Measurements from ENCODE around the gene EIF4G3. TPM values are rescaled to one million over a fixed set of nuclear protein-coding genes. Genes with fewer than 3 reads are reported as not detected.

EIF4G3 gene
- total RNA-seq, 4 donors from 2014 or later: 28.3 to 55.5 (median 35.5) TPM

DNA sequence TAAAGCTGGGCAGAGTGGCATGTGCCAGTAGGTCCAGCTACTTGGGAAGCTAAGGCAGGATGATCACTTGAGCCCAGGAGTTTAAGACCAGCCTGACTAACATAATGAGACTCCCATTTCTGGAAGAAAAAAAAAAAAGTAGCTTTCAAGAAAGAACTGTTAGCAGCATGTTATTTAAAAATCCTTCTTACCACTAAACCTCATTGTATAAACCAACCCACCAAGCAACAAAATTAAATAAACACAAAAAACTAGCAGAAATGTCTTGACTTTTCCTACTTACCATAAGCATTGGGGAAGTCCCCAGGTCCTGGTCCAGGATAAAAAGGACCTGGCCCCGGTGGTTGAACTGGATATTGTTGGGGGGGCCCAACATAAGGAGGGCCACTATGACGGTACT, 196.6 kb downstream of the EIF4G3 start:
- Histone ChIP-seq H3K36me3 (peaks cover 0 to 12% (median 0%) of the 10 kb centered on the region in 3 donors), H3K27ac (no peak overlapping the region), H3K4me1 (peaks cover 0 to 7% (median 0%) of the 10 kb centered on the region in 3 donors), H3K4me3 (no peak overlapping the region), H3K27me3 (no peaks in the 10 kb centered on the region), H3K9me3 (no peaks in the 10 kb centered on the region)
- intact Hi-C loops (cut with DNase I): no loop called here
- no peak for DNase-seq
- TF ChIP-seq POLR2A (IDR thresholded peaks at IDR 0.05): no peak
- TF ChIP-seq, protein P1, sequence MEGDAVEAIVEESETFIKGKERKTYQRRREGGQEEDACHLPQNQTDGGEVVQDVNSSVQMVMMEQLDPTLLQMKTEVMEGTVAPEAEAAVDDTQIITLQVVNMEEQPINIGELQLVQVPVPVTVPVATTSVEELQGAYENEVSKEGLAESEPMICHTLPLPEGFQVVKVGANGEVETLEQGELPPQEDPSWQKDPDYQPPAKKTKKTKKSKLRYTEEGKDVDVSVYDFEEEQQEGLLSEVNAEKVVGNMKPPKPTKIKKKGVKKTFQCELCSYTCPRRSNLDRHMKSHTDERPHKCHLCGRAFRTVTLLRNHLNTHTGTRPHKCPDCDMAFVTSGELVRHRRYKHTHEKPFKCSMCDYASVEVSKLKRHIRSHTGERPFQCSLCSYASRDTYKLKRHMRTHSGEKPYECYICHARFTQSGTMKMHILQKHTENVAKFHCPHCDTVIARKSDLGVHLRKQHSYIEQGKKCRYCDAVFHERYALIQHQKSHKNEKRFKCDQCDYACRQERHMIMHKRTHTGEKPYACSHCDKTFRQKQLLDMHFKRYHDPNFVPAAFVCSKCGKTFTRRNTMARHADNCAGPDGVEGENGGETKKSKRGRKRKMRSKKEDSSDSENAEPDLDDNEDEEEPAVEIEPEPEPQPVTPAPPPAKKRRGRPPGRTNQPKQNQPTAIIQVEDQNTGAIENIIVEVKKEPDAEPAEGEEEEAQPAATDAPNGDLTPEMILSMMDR (IDR thresholded peaks at IDR 0.05): no peak
- 88 to 89% methylated on average over 2 of the region's 2 CpGs for WGBS, 2 donors

DNA sequence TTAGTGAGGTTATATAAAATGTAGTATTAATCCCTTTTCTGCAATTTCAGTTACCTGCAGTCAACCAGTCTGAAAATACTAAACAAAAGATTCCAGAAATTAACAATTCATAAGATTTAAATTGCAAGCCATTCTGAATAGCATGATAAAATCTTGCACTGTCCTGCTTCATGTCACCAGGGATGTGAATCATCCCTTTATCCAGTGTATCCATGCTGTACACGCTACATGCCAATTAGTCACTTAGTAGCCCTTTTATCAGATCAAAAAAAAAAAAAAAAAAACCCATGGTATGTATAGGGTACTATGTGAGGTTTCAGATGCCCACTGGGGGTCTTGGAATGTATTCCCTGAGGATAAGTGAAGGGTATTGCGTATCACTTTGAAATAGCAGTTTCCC, 198.3 kb downstream of the EIF4G3 start:
- no peak for DNase-seq
- no peak overlapping the region for H3K27ac ChIP-seq
- H3K4me3 ChIP-seq: no peak overlapping the region
- H3K27me3 ChIP-seq: no peaks in the 10 kb centered on the region
- H3K9me3 ChIP-seq: no peaks in the 10 kb centered on the region
- 85 to 91% methylated on average over 2 of the region's 2 CpGs for WGBS, 2 donors
- TF ChIP-seq, protein P1 (IDR thresholded peaks at IDR 0.05): no peak
- TF ChIP-seq POLR2A (IDR thresholded peaks at IDR 0.05): no peak
- intact Hi-C loops (cut with DNase I): no loop called here
- H3K36me3 ChIP-seq: peaks cover 0 to 12% (median 0%) of the 10 kb centered on the region in 3 donors
- peaks cover 0 to 7% (median 0%) of the 10 kb centered on the region in 3 donors for H3K4me1 ChIP-seq

DNA sequence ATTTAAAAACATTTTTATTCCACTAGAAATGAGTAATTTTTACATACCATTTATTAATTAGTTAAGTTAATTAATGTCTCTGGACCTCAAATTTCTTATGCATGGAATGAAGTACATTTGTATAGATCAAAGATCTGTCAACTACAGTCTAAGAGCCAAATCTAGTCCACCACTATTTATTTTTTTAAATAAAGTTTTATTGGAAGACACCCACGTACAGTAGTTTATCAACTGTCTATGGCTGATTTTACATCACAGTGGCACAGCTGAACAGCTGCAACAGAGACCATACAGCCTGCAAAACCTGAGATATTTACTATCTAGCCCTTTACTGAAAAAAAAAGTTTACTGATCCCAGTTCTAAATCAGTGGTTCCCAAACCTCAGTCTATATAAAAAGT, 201.0 kb downstream of the EIF4G3 start:
- Histone ChIP-seq H3K36me3 (peaks cover 0 to 37% (median 0%) of the 10 kb centered on the region in 3 donors), H3K9me3 (no peaks in the 10 kb centered on the region), H3K27ac (no peak overlapping the region), H3K4me3 (no peak overlapping the region), H3K4me1 (no peaks in the 10 kb centered on the region), H3K27me3 (no peaks in the 10 kb centered on the region)
- WGBS, 2 donors: 96% methylated on average over 1 of the region's 1 CpG
- intact Hi-C loops (cut with DNase I): no loop called here
- no peak for DNase-seq
- TF ChIP-seq, protein P1 (IDR thresholded peaks at IDR 0.05): no peak
- TF ChIP-seq POLR2A (IDR thresholded peaks at IDR 0.05): no peak

DNA sequence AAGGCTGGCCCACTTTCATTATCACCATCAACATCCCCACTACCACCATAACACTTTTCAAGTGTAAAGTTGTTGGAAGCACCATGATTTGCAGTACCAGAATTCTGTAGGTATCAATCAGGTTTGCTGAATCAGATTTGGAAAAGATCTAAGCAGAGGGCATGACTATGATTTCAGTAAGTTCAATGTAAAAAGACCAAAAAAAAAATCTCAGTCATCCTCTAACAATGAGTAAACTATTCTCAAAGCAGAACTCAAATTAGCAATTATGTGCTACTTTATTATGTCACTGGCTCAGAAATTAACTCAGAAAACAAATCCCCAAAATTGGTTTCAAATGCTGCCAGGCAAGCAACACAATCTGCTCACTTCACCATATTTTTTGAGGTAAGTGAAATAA, 201.7 kb downstream of the EIF4G3 start:
- no peaks in the 10 kb centered on the region for H3K9me3 ChIP-seq

DNA sequence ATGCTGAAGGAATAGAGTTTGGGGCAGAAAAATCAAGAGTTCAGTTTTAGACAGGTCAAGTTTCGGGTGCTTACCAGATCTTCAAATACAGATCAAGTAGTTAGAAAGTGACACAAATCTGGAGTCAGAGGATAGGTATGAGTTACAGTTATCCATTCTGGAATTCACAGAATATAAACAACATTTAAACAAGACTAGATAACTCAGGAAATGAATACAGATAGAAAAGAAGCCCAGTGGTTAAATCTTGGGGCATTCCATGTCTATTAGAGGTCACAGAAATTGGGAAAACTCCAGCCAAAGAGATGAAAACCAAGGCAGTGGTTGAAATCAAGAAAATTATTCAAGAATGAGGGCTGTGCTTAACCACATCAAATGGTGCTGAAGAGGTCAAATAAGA, 202.6 kb downstream of the EIF4G3 start:
- Histone ChIP-seq H3K27ac (no peak overlapping the region), H3K27me3 (no peaks in the 10 kb centered on the region), H3K9me3 (no peaks in the 10 kb centered on the region), H3K4me1 (no peaks in the 10 kb centered on the region), H3K4me3 (no peak overlapping the region), H3K36me3 (peaks cover 0 to 41% (median 0%) of the 10 kb centered on the region in 3 donors)
- 86 to 88% methylated on average over 1 of the region's 1 CpG for WGBS, 2 donors
- intact Hi-C loops (cut with DNase I): no loop called here
- no peak for DNase-seq
- no peak for TF ChIP-seq POLR2A (IDR thresholded peaks at IDR 0.05)
- TF ChIP-seq, protein P1 (IDR thresholded peaks at IDR 0.05): no peak

More for the DNA sequence above, 201.7 kb downstream of the EIF4G3 start:
- Histone ChIP-seq H3K27ac (no peak overlapping the region), H3K27me3 (no peaks in the 10 kb centered on the region), H3K4me3 (no peak overlapping the region), H3K36me3 (peaks cover 0 to 38% (median 0%) of the 10 kb centered on the region in 3 donors), H3K4me1 (no peaks in the 10 kb centered on the region)
- no peak for DNase-seq
- TF ChIP-seq POLR2A (IDR thresholded peaks at IDR 0.05): no peak
- TF ChIP-seq, protein P1 (IDR thresholded peaks at IDR 0.05): no peak
- intact Hi-C loops (cut with DNase I): no loop called here

All from esophagus squamous epithelium (tissue), 5 donors.